Astrocyte of the spinal cord (primary cell): ENCODE measurements around the gene CDON.

Source experiments
- DNase-seq: peaks from one replicate; pipeline ENCODE4 v3.0.0; 2011; ENCODE audit warnings: low read depth, low spot score
- H3K4me3 ChIP-seq: 2 replicates; pipeline ENCODE4 v1.5.1; 2011; ENCODE audit warnings: low read depth, mild to moderate bottlenecking, low read length, moderate library complexity
- CTCF ChIP-seq: IDR thresholded peaks from 2 replicates; pipeline ENCODE4 v1.5.1; 2012; ENCODE audit warnings: low read depth, mild to moderate bottlenecking, low read length, inconsistent platforms
- in situ Hi-C: cut with HindIII; loops from 2 replicates; pipeline ENCODE4 v1.10.0; 2017; ENCODE audit warnings: low sequenced_read_pairs

Gene CDON

GRCh38 chr11:126002181-126002580, 60.5 kb downstream of the CDON start:
- no peak for TF ChIP-seq CTCF
- no peak for DNase-seq
- no peak overlapping the region for H3K4me3 ChIP-seq
- in situ Hi-C loops = no loop called here

GRCh38 chr11:125999234-125999880, 63.3 kb downstream of the CDON start:
- H3K4me3 ChIP-seq = no peak overlapping the region
- in situ Hi-C loops = no loop called here
- TF ChIP-seq CTCF = no peak
- DNase-seq = no peak

- in situ Hi-C loops = no loop called here
- TF ChIP-seq CTCF = no peak
- no peak overlapping the region for H3K4me3 ChIP-seq
- no peak for DNase-seq
These were observed 64.4 kb downstream of the CDON start for GRCh38 chr11:125998267-125998666.

GRCh38 chr11:125995313-125995712, 67.4 kb downstream of the CDON start:
- in situ Hi-C loops = no loop called here
- no peak for TF ChIP-seq CTCF
- H3K4me3 ChIP-seq = no peak overlapping the region

GRCh38 chr11:125994509-125994908, 68.2 kb downstream of the CDON start:
- in situ Hi-C loops = no loop called here
- DNase-seq = no peak
- TF ChIP-seq CTCF = no peak
- no peak overlapping the region for H3K4me3 ChIP-seq

More at GRCh38 chr11:125995313-125995712, 67.4 kb downstream of the CDON start:
- no peak for DNase-seq

GRCh38 chr11:125992893-125993292, 69.8 kb downstream of the CDON start:
- in situ Hi-C loops = no loop called here
- H3K4me3 ChIP-seq = no peak overlapping the region
- no peak for DNase-seq
- TF ChIP-seq CTCF = no peak

GRCh38 chr11:125990244-125990643, 72.4 kb downstream of the CDON start:
- no peak for TF ChIP-seq CTCF
- DNase-seq = peak; percentile 75
- in situ Hi-C loops = no loop called here
- H3K4me3 ChIP-seq = no peak overlapping the region
